ENCODE data around the gene GTSF1L. TPM values are rescaled to one million over a fixed set of nuclear protein-coding genes. Genes with fewer than 3 reads are reported as not detected.
"Not testable (repeated sequence)": the region's sequence is repeated elsewhere in the genome, so short reads cannot be mapped to it uniquely, and the experiment has no call there.

GTSF1L gene
- total and polyA plus RNA-seq, 2 experiments from 2014 or later, result not detected

DNA sequence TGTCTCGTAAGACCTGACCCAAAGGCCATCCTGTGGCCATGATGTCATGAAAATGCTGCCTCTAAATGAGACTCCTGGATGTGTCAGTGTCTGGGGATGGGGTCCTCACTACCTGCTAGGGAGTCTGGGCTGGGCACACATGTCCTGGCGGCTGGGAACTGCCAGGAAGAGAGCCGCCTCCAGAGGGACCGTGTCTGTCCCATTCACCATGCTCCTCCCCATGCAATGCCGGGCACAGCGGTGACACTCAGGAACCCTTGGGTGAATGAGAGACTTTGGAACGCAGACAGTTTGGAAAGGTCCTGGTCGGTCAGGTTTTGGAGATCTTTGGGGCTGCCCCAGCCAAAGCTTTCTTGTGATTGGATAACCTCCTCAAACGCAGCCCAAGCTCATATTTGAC is 40.1 kb upstream of the GTSF1L start:
- no peaks in the 10 kb centered on the region for H3K4me1 ChIP-seq (ENCODE audit: low read depth)
- no peak overlapping the region for H3K27ac ChIP-seq
- DNase-seq (ENCODE audit: low read depth in 1 of 2, low spot score in 1 of 2), result no peak
- no peaks in the 10 kb centered on the region for H3K27me3 ChIP-seq
- no peaks in the 10 kb centered on the region for H3K36me3 ChIP-seq
- no peak overlapping the region for H3K4me3 ChIP-seq
- TF ChIP-seq, protein P1, sequence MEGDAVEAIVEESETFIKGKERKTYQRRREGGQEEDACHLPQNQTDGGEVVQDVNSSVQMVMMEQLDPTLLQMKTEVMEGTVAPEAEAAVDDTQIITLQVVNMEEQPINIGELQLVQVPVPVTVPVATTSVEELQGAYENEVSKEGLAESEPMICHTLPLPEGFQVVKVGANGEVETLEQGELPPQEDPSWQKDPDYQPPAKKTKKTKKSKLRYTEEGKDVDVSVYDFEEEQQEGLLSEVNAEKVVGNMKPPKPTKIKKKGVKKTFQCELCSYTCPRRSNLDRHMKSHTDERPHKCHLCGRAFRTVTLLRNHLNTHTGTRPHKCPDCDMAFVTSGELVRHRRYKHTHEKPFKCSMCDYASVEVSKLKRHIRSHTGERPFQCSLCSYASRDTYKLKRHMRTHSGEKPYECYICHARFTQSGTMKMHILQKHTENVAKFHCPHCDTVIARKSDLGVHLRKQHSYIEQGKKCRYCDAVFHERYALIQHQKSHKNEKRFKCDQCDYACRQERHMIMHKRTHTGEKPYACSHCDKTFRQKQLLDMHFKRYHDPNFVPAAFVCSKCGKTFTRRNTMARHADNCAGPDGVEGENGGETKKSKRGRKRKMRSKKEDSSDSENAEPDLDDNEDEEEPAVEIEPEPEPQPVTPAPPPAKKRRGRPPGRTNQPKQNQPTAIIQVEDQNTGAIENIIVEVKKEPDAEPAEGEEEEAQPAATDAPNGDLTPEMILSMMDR (IDR thresholded peaks at IDR 0.05; ENCODE audit: low read depth, low read length), result no peak
- H3K9me3 ChIP-seq (ENCODE audit: low read depth), result no peaks in the 10 kb centered on the region

DNA sequence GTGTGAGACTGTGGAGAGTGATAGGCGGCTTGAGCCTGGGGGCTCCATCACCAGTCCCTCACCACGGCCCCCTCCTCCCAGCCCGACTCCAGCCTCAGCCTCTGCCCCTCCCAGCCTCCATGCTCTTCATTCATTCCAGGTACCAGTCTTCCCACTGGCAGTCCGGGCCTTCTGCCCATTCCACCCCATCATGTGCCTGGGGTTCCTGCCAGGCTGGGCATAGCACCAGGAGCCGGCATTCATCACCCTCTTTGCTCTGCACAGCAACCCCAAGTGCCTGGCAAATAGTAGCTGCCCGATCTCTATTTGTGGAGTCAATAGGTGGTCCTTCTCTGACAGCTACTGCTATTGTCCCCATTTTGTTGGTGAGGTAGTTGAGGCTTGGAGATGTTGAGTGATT is 39.6 kb upstream of the GTSF1L start:
- Histone ChIP-seq H3K9me3 (ENCODE audit: low read depth) (no peaks in the 10 kb centered on the region), H3K27ac (no peak overlapping the region), H3K4me3 (no peak overlapping the region), H3K27me3 (no peaks in the 10 kb centered on the region), H3K4me1 (ENCODE audit: low read depth) (no peaks in the 10 kb centered on the region), H3K36me3 (no peaks in the 10 kb centered on the region)
- TF ChIP-seq, protein P1 (IDR thresholded peaks at IDR 0.05; ENCODE audit: low read depth, low read length), result no peak
- no peak for DNase-seq (ENCODE audit: low read depth in 1 of 2, low spot score in 1 of 2)

DNA sequence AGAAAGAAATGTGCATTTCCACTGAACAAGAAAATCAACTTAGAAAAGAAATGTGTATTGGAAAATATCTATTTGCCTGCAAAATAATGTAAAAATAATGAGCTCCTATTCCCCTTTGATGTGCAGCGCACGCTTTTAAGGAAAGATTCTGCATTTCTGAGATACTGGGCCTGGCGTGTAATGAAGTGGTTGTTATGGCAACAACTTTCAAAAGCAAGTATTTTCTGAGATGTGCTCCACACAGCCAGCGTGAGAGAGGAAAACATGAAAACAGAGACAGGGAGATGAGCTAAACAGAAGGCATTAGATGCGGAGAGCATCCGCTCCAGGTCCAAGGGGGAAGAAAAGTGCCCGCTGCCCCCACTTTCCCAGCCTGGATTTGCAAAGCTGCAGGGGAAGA is 39.1 kb upstream of the GTSF1L start:
- no peak overlapping the region for H3K27ac ChIP-seq
- H3K27me3 ChIP-seq, result no peaks in the 10 kb centered on the region
- no peak for DNase-seq (ENCODE audit: low read depth in 1 of 2, low spot score in 1 of 2)
- H3K36me3 ChIP-seq, result no peaks in the 10 kb centered on the region
- H3K9me3 ChIP-seq (ENCODE audit: low read depth), result no peaks in the 10 kb centered on the region
- TF ChIP-seq, protein P1 (IDR thresholded peaks at IDR 0.05; ENCODE audit: low read depth, low read length), result no peak
- no peak overlapping the region for H3K4me3 ChIP-seq
- no peaks in the 10 kb centered on the region for H3K4me1 ChIP-seq (ENCODE audit: low read depth)

DNA sequence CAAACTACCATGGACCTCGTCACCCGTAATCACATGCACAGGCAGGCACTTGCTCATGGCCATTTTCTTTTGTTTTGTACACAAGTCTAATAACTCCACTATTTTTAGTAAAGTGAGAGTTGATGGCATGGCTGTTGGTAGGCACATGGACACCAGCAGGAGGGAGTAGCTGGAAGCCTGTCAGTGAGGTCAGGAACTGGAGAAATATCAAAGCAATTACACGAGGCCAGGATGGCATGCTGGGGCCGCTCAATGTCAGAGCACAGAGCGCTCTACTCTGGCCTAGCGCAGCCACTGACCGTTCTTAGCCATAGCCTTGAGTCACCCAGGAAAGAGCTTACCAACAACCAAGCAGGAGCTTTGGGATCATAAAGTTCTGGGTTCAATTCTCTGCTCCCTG is 36.1 kb upstream of the GTSF1L start:
- no peaks in the 10 kb centered on the region for H3K4me1 ChIP-seq (ENCODE audit: low read depth)
- H3K27ac ChIP-seq, result no peak overlapping the region
- H3K36me3 ChIP-seq, result no peaks in the 10 kb centered on the region
- DNase-seq (ENCODE audit: low read depth in 1 of 2, low spot score in 1 of 2), result no peak
- H3K9me3 ChIP-seq (ENCODE audit: low read depth), result no peaks in the 10 kb centered on the region
- no peaks in the 10 kb centered on the region for H3K27me3 ChIP-seq
- TF ChIP-seq, protein P1 (IDR thresholded peaks at IDR 0.05; ENCODE audit: low read depth, low read length), result no peak
- no peak overlapping the region for H3K4me3 ChIP-seq

DNA sequence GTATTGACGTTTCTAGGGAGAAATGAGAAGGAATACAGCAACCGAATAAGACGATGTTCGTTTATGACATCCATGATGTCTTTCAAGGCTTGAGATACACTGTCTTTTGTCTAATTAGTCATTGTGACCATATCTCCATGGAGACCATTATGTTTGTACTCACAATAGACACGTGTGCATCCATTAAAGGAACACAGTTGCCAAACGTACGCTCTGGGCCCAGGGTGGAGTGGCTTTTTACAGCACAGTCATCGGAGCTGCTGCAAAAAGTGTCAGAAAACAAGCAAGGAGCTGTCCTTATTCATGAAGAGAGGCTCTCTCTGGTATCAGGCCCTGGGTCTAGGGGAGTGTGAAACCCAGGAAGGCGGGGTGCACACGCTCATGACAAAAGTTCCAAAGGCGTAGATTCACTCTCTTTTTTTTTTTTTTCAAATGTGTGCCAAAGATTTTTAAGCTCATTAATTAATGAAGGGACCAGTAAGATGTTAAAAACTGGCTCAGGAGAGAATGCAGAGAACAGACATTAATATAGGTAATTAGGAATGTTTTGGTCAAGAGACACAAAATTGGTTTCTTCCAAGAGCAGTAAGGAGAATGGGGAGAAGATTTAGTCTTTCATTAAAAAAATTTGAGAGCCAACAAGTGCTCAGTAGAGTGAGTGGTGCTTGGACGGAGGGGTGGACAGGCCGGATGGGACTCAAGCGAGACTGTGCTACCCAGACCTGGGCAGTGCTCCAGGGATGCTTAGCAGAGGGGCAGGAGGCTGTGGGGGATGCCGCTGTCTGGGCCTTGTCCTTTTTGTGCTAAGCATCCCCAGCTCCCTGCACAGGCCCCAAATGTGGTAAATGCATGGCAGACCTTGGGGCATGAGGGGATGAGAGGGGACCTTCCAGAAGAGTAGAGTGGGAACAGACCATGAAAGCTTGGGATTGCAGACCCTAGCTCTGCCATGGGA is 34.9 kb upstream of the GTSF1L start:
- H3K9me3 ChIP-seq (ENCODE audit: low read depth), result no peaks in the 10 kb centered on the region
- no peak for DNase-seq (ENCODE audit: low read depth in 1 of 2, low spot score in 1 of 2)
- H3K36me3 ChIP-seq, result no peaks in the 10 kb centered on the region
- TF ChIP-seq, protein P1 (IDR thresholded peaks at IDR 0.05; ENCODE audit: low read depth, low read length), result no peak
- no peak overlapping the region for H3K27ac ChIP-seq
- H3K27me3 ChIP-seq, result no peaks in the 10 kb centered on the region
- H3K4me1 ChIP-seq (ENCODE audit: low read depth), result no peaks in the 10 kb centered on the region
- no peak overlapping the region for H3K4me3 ChIP-seq

DNA sequence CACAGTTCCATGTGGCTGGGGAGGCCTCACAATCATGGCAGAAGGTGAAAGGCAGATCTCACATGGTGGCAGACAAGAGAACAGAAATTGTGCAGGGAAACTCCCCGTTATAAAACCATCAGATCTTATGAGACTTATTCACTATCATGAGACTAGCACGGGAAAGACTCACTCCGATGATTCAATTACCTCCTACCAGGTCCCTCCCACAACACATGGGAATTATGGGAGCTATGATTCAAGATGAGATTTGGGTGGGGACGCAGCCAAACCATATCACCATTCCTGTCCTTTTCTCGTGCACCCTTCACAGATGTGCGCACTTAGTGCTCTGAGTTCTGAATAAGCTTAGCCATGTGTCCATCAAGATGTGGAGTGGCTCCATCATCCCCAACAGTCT is 31.1 kb upstream of the GTSF1L start:
- not testable (repeated sequence) for H3K27me3 ChIP-seq; H3K4me1 ChIP-seq (ENCODE audit: low read depth); H3K27ac ChIP-seq; H3K36me3 ChIP-seq; DNase-seq (ENCODE audit: low read depth in 1 of 2, low spot score in 1 of 2); H3K9me3 ChIP-seq (ENCODE audit: low read depth); H3K4me3 ChIP-seq
